Heart left ventricle (tissue), 16 donors: Measurements from ENCODE around the gene PAK3. TPM values are rescaled to one million over a fixed set of nuclear protein-coding genes. Genes with fewer than 3 reads are reported as not detected.

Experiments used
- ATAC-seq, 4 donors: fragments of 200-7000 bp; cut with Tn5 transposase; one replicate each; pipeline ENCODE4 v1.9.1; 2020 to 2022; ENCODE audit warnings: moderate library complexity in 4 of 4, mild to moderate bottlenecking in 3 of 4, moderate number of reproducible peaks in 1 of 4
- DNase-seq, 5 donors: peaks; one replicate each; pipeline ENCODE4 v3.0.0-alpha.2; 2020
- H3K27ac ChIP-seq, 12 donors: fragments of 200-600 bp; sonication (generic) in 4 of 12; one replicate each; pipeline versions ENCODE4 v1.5.0 to v1.8.0; 2016 to 2022; ENCODE audit warnings: mild to moderate bottlenecking in 2 of 12
- H3K27me3 ChIP-seq, 9 donors: fragments of 200-600 bp; sonication (generic) in 2 of 9; one replicate each; pipeline versions ENCODE4 v1.5.1 to v1.8.0; 2016 to 2022; ENCODE audit warnings: mild to moderate bottlenecking in 3 of 9
- H3K36me3 ChIP-seq, 9 donors: fragments of 200-600 bp; sonication (generic) in 2 of 9; one replicate each; pipeline versions ENCODE4 v1.5.0 to v1.8.0; 2018 to 2022; ENCODE audit warnings: mild to moderate bottlenecking in 2 of 9
- H3K4me1 ChIP-seq, 12 donors: fragments of 200-600 bp; sonication (generic) in 4 of 12; one replicate each; pipeline versions ENCODE4 v1.5.0 to v1.8.0; 2016 to 2022; ENCODE audit warnings: mild to moderate bottlenecking in 3 of 12
- H3K4me3 ChIP-seq, 12 donors: fragments of 200-600 bp; sonication (generic) in 4 of 12; one replicate each; pipeline versions ENCODE4 v1.5.0 to v1.8.0; 2017 to 2022; ENCODE audit warnings: mild to moderate bottlenecking in 9 of 12, moderate library complexity in 4 of 12
- H3K9me3 ChIP-seq, 12 donors: fragments of 200-600 bp; sonication (generic) in 4 of 12; one replicate each; pipeline versions ENCODE4 v1.5.0 to v1.8.0; 2016 to 2022; ENCODE audit warnings: mild to moderate bottlenecking in 1 of 12
- POLR2A ChIP-seq, 2 donors: fragments of 450-650 bp; IDR thresholded peaks; one replicate each; pipeline ENCODE4 v1.6.1; 2017; ENCODE audit warnings: antibody characterized with exemption in 2 of 2, mild to moderate bottlenecking in 2 of 2, moderate library complexity in 2 of 2
- WGBS, 4 donors: extraction: QIAGEN DNeasy Blood & Tissue Kit in 2 of 4; methylation state at CpG; one replicate each; pipeline versions ENCODE4 v1.1.5 to v1.1.7; 2013 to 2018; 5-methylcytosine and 5-hydroxymethylcytosine counted together
- intact Hi-C, 10 donors: fragments of 100-400 bp; cut with DNase I; formaldehyde crosslinking; loops; one replicate each; pipeline versions ENCODE4 v1.11.1 to v1.14.2; 2022
- polyA plus RNA-seq, 2 donors: library from polyadenylated mRNA; stranded (reverse); fragments of 200-250 nt; gene quantifications; one replicate each; pipeline ENCODE4 v1.2.3, GENCODE V29; 2013
- total RNA-seq, 9 donors: library from RNA; depleted of rRNA in 2 of 9; stranded (reverse); fragments of >200 nt in 2 of 9; fragmentation: NEBNext Ultra II Directional in 3 of 9; extraction: Animal tissue kit (Norgen Biotek cat#: 25700) in 3 of 9; gene quantifications; one replicate each; pipeline versions ENCODE4 v1.1.0 to v1.2.4, GENCODE V29; 2016 to 2023
- TF ChIP-seq, protein P1 (sequence below), 12 donors: fragments of 200-600 bp; sonication (generic) in 4 of 12; IDR thresholded peaks; one replicate each; pipeline versions ENCODE4 v1.5.0 to v1.8.0; 2018 to 2022; ENCODE audit warnings: antibody characterized with exemption in 12 of 12, mild to moderate bottlenecking in 5 of 12
- donor health status: ischemic (EF 13 %, LVEDD 7.1; RV severe dilation, severe dysfunction).
- donor health status: healthy with polysubstance abuse.
- donor health status: DM: no; HTN: yes; CAD: no.
- donor health status: DM: no; HTN: no; CAD: no.
- donor health status: ischemic (EF 25% LVEDD 6.9; RV normal size, moderate dysfunction).
- donor health status: ischemic (EF 25% LVEDD 5.7; RV mildly dilated, moderate dysfunction).
- donor health status: healthy.
- donor health status: DM: yes; HTN: yes; CAD: no.
- donor health status: ischemic (EF 35%, LVEDD 5.7; RV mildly dilated, moderate dysfunction).
- donor health status: nonischemic (EF 11% LVEDD 7.7; RV severe dilation, severe dysfunction).
- donor health status: DM: yes; HTN: yes; CAD: no.
- donor health status: PGD.
- donor health status: ischemic (EF 29% LVEDD 5.4; RV normal size, mild dysfunction).
- donor health status: nonischemic (EF 23%, LVEDD 6.1; RV moderate dilation, normal function).

The PAK3 gene
- total and polyA plus RNA-seq, 11 donors, result 0.04 to 1.1 (median 0.38) TPM; not detected in 1

DNA sequence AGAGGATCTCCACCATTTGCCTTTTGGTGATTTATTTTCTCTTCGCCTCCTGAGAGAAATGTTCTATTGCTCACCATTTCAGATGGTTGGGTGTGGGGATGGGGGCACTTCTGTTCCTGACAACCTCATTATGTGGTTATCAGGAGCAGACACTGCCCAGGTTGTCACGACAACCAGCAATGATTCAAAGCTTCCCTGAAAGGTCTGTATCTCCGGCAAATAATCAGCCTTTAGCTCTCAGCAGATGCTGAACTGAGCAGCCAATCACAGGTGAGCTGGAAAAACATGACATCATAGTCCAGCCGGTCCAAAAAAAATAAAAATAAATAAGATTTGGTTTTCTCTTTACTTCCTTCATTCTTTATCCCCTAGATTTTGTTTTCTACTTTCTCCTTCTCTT is 5.5 kb upstream of the PAK3 start:
- no peak for TF ChIP-seq POLR2A (IDR thresholded peaks at IDR 0.05)
- TF ChIP-seq, protein P1, sequence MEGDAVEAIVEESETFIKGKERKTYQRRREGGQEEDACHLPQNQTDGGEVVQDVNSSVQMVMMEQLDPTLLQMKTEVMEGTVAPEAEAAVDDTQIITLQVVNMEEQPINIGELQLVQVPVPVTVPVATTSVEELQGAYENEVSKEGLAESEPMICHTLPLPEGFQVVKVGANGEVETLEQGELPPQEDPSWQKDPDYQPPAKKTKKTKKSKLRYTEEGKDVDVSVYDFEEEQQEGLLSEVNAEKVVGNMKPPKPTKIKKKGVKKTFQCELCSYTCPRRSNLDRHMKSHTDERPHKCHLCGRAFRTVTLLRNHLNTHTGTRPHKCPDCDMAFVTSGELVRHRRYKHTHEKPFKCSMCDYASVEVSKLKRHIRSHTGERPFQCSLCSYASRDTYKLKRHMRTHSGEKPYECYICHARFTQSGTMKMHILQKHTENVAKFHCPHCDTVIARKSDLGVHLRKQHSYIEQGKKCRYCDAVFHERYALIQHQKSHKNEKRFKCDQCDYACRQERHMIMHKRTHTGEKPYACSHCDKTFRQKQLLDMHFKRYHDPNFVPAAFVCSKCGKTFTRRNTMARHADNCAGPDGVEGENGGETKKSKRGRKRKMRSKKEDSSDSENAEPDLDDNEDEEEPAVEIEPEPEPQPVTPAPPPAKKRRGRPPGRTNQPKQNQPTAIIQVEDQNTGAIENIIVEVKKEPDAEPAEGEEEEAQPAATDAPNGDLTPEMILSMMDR (IDR thresholded peaks at IDR 0.05), result no peak
- ATAC-seq, result no peak
- H3K4me1 ChIP-seq, result no peaks in the 10 kb centered on the region
- WGBS, 4 donors, result 45 to 57% (median 53%) methylated on average over 4 of the region's 4 CpGs
- no peak for DNase-seq
- no peak overlapping the region for H3K27ac ChIP-seq
- H3K9me3 ChIP-seq, result no peaks in the 10 kb centered on the region
- H3K4me3 ChIP-seq, result no peak overlapping the region
- intact Hi-C loops, result no loop called here
- H3K27me3 ChIP-seq, result peaks cover 0 to 88% (median 0%) of the 10 kb centered on the region in 9 donors
- H3K36me3 ChIP-seq, result no peaks in the 10 kb centered on the region

DNA sequence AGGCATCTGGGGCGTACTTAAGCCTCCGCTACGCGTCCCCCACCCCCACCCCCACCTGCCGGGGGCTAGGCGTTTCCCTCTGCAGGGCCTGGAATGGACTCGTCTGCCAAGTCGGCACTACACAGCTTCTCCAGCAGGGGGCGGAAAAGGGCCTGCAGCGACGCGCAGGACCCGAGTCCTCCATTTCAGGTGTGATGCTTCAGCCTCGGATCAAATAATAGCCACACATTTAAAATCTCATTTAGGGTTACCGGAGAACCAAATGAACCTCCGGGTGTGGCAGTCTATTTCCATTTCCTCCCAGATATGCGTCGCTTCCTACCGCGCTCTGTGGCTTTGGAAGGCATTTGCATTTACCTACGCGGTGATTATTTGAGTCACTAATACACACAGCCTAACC is 2.9 kb downstream of the PAK3 start:
- Histone ChIP-seq H3K36me3 (no peaks in the 10 kb centered on the region), H3K4me3 (no peak overlapping the region), H3K9me3 (no peaks in the 10 kb centered on the region), H3K27ac (no peak overlapping the region), H3K4me1 (peaks cover 0 to 5% (median 0%) of the 10 kb centered on the region in 12 donors), H3K27me3 (peaks cover 0 to 53% (median 0%) of the 10 kb centered on the region in 9 donors)
- intact Hi-C loops, result no loop called here
- TF ChIP-seq, protein P1 (IDR thresholded peaks at IDR 0.05), result peak; percentile 24 to 68 (median 44)
- TF ChIP-seq POLR2A (IDR thresholded peaks at IDR 0.05), result no peak
- DNase-seq (peak in 1 of 5 donors; percentile 66), ATAC-seq (no peak)
- WGBS, 4 donors, result 28 to 36% (median 32%) methylated on average over 21 to 22 of the region's 22 CpGs

DNA sequence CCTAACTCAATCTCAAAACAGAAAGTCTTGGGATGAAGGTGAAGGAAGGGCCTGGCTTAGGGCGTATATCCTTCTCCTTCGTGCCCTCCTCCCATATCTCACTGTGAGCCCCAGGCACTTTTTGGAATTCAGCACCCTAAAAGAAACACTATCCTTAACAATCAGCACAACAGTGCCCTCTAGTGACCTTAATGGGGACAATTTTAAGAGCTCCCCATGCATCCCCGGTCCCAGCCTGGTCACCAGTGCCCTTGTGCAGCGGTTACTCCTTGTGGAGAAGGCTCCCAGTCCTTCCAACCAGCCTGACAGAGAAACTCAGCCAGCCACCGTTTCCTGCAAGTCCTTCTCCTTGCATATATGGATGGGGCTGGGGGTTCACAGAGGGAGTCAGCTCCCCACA is 4.2 kb downstream of the PAK3 start:
- Histone ChIP-seq H3K27me3 (peaks cover 0 to 45% (median 0%) of the 10 kb centered on the region in 9 donors), H3K27ac (no peak overlapping the region), H3K4me3 (no peak overlapping the region), H3K9me3 (no peaks in the 10 kb centered on the region), H3K4me1 (peaks cover 0 to 5% (median 0%) of the 10 kb centered on the region in 12 donors), H3K36me3 (no peaks in the 10 kb centered on the region)
- DNase-seq (no peak), ATAC-seq (peak in 1 of 4 donors; percentile 19)
- 33 to 48% (median 40%) methylated on average over 5 of the region's 5 CpGs for WGBS, 4 donors
- TF ChIP-seq, protein P1 (IDR thresholded peaks at IDR 0.05), result peak in 10 of 12 donors; percentile 10 to 44 (median 32)
- no peak for TF ChIP-seq POLR2A (IDR thresholded peaks at IDR 0.05)
- intact Hi-C loops, result no loop called here

DNA sequence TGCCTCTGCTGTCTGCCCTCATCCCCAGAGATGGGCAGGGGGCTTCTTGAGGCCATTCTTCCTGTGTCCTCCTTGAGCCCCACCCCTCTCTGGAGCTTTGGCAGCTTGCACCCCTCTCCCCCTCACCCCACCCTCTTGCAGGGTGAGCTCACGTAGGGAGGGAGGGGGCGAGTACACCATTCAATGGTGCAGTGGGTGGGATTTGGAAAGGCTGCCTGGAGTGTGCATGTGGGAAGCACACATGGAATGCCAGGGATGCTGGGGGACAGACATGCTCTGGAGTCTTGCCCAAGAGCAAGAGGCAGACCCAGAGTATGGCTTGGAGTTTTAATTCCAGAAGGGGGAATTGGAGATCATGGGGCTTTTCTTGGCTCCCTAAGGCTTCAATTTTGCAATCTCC is 5.6 kb downstream of the PAK3 start:
- H3K9me3 ChIP-seq, result no peaks in the 10 kb centered on the region
- DNase-seq, result no peak
- TF ChIP-seq POLR2A (IDR thresholded peaks at IDR 0.05), result no peak
- TF ChIP-seq, protein P1 (IDR thresholded peaks at IDR 0.05), result no peak

More for the DNA sequence above, 5.6 kb downstream of the PAK3 start:
- no peaks in the 10 kb centered on the region for H3K36me3 ChIP-seq
- no peak overlapping the region for H3K4me3 ChIP-seq
- intact Hi-C loops, result no loop called here
- H3K27me3 ChIP-seq, result peaks cover 0 to 31% (median 0%) of the 10 kb centered on the region in 9 donors
- no peak for ATAC-seq
- WGBS, 4 donors, result 58 to 65% (median 64%) methylated on average over 2 of the region's 2 CpGs; no CpG with 5 or more reads in 1 of the 4 donors
- no peaks in the 10 kb centered on the region for H3K4me1 ChIP-seq
- H3K27ac ChIP-seq, result no peak overlapping the region
